Immature natural killer cell (primary cell): ENCODE measurements around the gene CARD19. TPM values are rescaled to one million over a fixed set of nuclear protein-coding genes. Genes with fewer than 3 reads are reported as not detected.

ENCODE experiments used
- DNase-seq, 3 donors: peaks; one replicate each; pipeline ENCODE4 v3.0.0; 2022; ENCODE audit warnings: mixed read lengths in 1 of 3
- H3K27ac Mint-ChIP-seq, 6 donors: one replicate each; pipeline ENCODE4 v1.8.0; 2020; ENCODE audit warnings: mixed read lengths in 6 of 6, mild to moderate bottlenecking in 5 of 6, inconsistent platforms in 4 of 6, moderate library complexity in 3 of 6
- H3K27me3 Mint-ChIP-seq, 3 donors: one replicate each; pipeline ENCODE4 v1.8.0; 2020 to 2021; ENCODE audit warnings: low read depth in 3 of 3, mild to moderate bottlenecking in 3 of 3, mixed read lengths in 3 of 3, moderate library complexity in 3 of 3, inconsistent platforms in 1 of 3
- H3K36me3 Mint-ChIP-seq, 3 donors: one replicate each; pipeline ENCODE4 v1.8.0; 2020; ENCODE audit warnings: mixed read lengths in 3 of 3, inconsistent platforms in 2 of 3, mild to moderate bottlenecking in 2 of 3
- H3K4me1 Mint-ChIP-seq, 2 donors: one replicate each; pipeline ENCODE4 v1.8.0; 2020; ENCODE audit warnings: inconsistent platforms in 2 of 2, mild to moderate bottlenecking in 2 of 2, mixed read lengths in 2 of 2, moderate library complexity in 1 of 2
- H3K4me3 Mint-ChIP-seq, 5 donors: one replicate each; pipeline ENCODE4 v1.8.0; 2020; ENCODE audit warnings: mild to moderate bottlenecking in 5 of 5, mixed read lengths in 5 of 5, inconsistent platforms in 3 of 5, moderate library complexity in 3 of 5
- H3K9me3 Mint-ChIP-seq, 6 donors: one replicate each; pipeline ENCODE4 v1.8.0; 2020; ENCODE audit warnings: mild to moderate bottlenecking in 6 of 6, mixed read lengths in 6 of 6, inconsistent platforms in 4 of 6, moderate library complexity in 3 of 6
- polyA plus RNA-seq, 3 donors: library from polyadenylated mRNA; unstranded; fragments of 300-500 nt; fragmentation: Illumina TruSeq; gene quantifications; one replicate each; pipeline ENCODE4 v1.2.3, GENCODE V29; 2021

Gene CARD19
- 100 to 1,000 TPM in 1 of 3 donors, 10 to 100 TPM in 2; 55.1 to 105 (median 78.8) TPM for polyA plus RNA-seq

GRCh38 chr9:93096131-93096802, at the start of gene CARD19:
CARD19 (plus strand) TSS chr9:93096217; CDS start chr9:93096346, 129 bp downstream.
- Mint-ChIP-seq H3K36me3 (no peaks in the 10 kb centered on the region), H3K27me3 (peaks cover 2 to 14% (median 2%) of the 10 kb centered on the region in 3 donors), H3K4me3 (peak within 1 kb of the TSS; percentile 80 to 89 (median 88)), H3K9me3 (no peaks in the 10 kb centered on the region), H3K4me1 (peaks cover 59 to 66% of the 10 kb centered on the region in 2 donors), H3K27ac (peak within 1 kb of the TSS; percentile 72 to 98 (median 92))
- peak in 1 of 3 donors; percentile 54 for DNase-seq

GRCh38 chr9:93048566-93049448, 47.2 kb upstream of the CARD19 start:
- no peak overlapping the region for H3K4me3 Mint-ChIP-seq
- no peaks in the 10 kb centered on the region for H3K36me3 Mint-ChIP-seq
- no peak overlapping the region for H3K27ac Mint-ChIP-seq
- DNase-seq, result no peak
- no peaks in the 10 kb centered on the region for H3K9me3 Mint-ChIP-seq
- peaks cover 2 to 16% (median 13%) of the 10 kb centered on the region in 3 donors for H3K27me3 Mint-ChIP-seq
- H3K4me1 Mint-ChIP-seq, result peaks cover 7 to 16% of the 10 kb centered on the region in 2 donors

GRCh38 chr9:93049491-93049890, 46.5 kb upstream of the CARD19 start:
- no peak overlapping the region for H3K4me3 Mint-ChIP-seq
- peaks cover 9 to 21% of the 10 kb centered on the region in 2 donors for H3K4me1 Mint-ChIP-seq
- H3K27ac Mint-ChIP-seq, result no peak overlapping the region

GRCh38 chr9:93050231-93050630, 45.8 kb upstream of the CARD19 start:
- no peak overlapping the region for H3K27ac Mint-ChIP-seq
- H3K36me3 Mint-ChIP-seq, result no peaks in the 10 kb centered on the region
- H3K4me1 Mint-ChIP-seq, result peaks cover 9 to 21% of the 10 kb centered on the region in 2 donors

More at GRCh38 chr9:93049491-93049890, 46.5 kb upstream of the CARD19 start:
- Mint-ChIP-seq H3K27me3 (peaks cover 2 to 14% (median 13%) of the 10 kb centered on the region in 3 donors), H3K36me3 (no peaks in the 10 kb centered on the region), H3K9me3 (no peaks in the 10 kb centered on the region)
- DNase-seq, result no peak

GRCh38 chr9:93051680-93052089, 44.3 kb upstream of the CARD19 start:
- Mint-ChIP-seq H3K4me3 (no peak overlapping the region), H3K4me1 (peaks cover 9 to 28% of the 10 kb centered on the region in 2 donors), H3K27me3 (peaks cover 5 to 10% (median 5%) of the 10 kb centered on the region in 3 donors), H3K36me3 (no peaks in the 10 kb centered on the region), H3K9me3 (no peaks in the 10 kb centered on the region), H3K27ac (no peak overlapping the region)
- DNase-seq, result no peak

More at GRCh38 chr9:93050231-93050630, 45.8 kb upstream of the CARD19 start:
- Mint-ChIP-seq H3K9me3 (no peaks in the 10 kb centered on the region), H3K4me3 (no peak overlapping the region), H3K27me3 (peaks cover 3 to 14% (median 8%) of the 10 kb centered on the region in 3 donors)
- no peak for DNase-seq

- H3K4me3 Mint-ChIP-seq, result no peak overlapping the region
- peaks cover 3 to 12% (median 5%) of the 10 kb centered on the region in 3 donors for H3K27me3 Mint-ChIP-seq
- peaks cover 17 to 38% of the 10 kb centered on the region in 2 donors for H3K4me1 Mint-ChIP-seq
- no peak overlapping the region for H3K27ac Mint-ChIP-seq
- H3K36me3 Mint-ChIP-seq, result no peaks in the 10 kb centered on the region
- DNase-seq, result no peak
- H3K9me3 Mint-ChIP-seq, result no peaks in the 10 kb centered on the region
Observed at GRCh38 chr9:93052791-93053540, 43.1 kb upstream of the CARD19 start.

- Mint-ChIP-seq H3K4me3 (no peak overlapping the region), H3K4me1 (peaks cover 21 to 36% of the 10 kb centered on the region in 2 donors), H3K27me3 (peaks cover 3 to 10% (median 5%) of the 10 kb centered on the region in 3 donors), H3K36me3 (no peaks in the 10 kb centered on the region), H3K9me3 (no peaks in the 10 kb centered on the region), H3K27ac (no peak overlapping the region)
- DNase-seq, result no peak
Observed at GRCh38 chr9:93053781-93054331, 42.2 kb upstream of the CARD19 start.

GRCh38 chr9:93054758-93055704, 41.0 kb upstream of the CARD19 start:
- Mint-ChIP-seq H3K4me3 (no peak overlapping the region), H3K36me3 (no peaks in the 10 kb centered on the region), H3K27ac (peak overlapping the region in 2 of 6 donors; percentile 45 to 48), H3K9me3 (no peaks in the 10 kb centered on the region), H3K27me3 (peaks cover 5 to 18% (median 5%) of the 10 kb centered on the region in 3 donors), H3K4me1 (peaks cover 30 to 44% of the 10 kb centered on the region in 2 donors)
- no peak for DNase-seq

- no peak for DNase-seq
- Mint-ChIP-seq H3K27ac (peak overlapping the region in 1 of 6 donors; percentile 75), H3K4me1 (peaks cover 51 to 66% of the 10 kb centered on the region in 2 donors), H3K36me3 (no peaks in the 10 kb centered on the region), H3K4me3 (peak overlapping the region; percentile 14 to 77 (median 44)), H3K27me3 (peaks cover 18 to 19% (median 18%) of the 10 kb centered on the region in 3 donors), H3K9me3 (no peaks in the 10 kb centered on the region)
Observed at GRCh38 chr9:93057042-93057702, 38.8 kb upstream of the CARD19 start.

GRCh38 chr9:93057703-93058354, 38.2 kb upstream of the CARD19 start:
- peak overlapping the region; percentile 59 to 82 (median 69) for H3K4me3 Mint-ChIP-seq
- DNase-seq, result no peak

GRCh38 chr9:93058355-93059010, 37.5 kb upstream of the CARD19 start, which contains the start of gene SUSD3:
SUSD3 (plus strand) TSS chr9:93058701; CDS start chr9:93058743, 42 bp downstream.
- H3K9me3 Mint-ChIP-seq, result no peaks in the 10 kb centered on the region
- H3K4me3 Mint-ChIP-seq, result peak within 1 kb of the TSS; percentile 82 to 91 (median 86)
- H3K4me1 Mint-ChIP-seq, result peaks cover 55 to 66% of the 10 kb centered on the region in 2 donors
- H3K27ac Mint-ChIP-seq, result peak within 1 kb of the TSS; percentile 39 to 91 (median 78)
- H3K27me3 Mint-ChIP-seq, result peaks cover 18 to 22% (median 19%) of the 10 kb centered on the region in 3 donors
- peak; percentile 47 to 61 (median 55) for DNase-seq
- no peaks in the 10 kb centered on the region for H3K36me3 Mint-ChIP-seq

More at GRCh38 chr9:93057703-93058354, 38.2 kb upstream of the CARD19 start:
- Mint-ChIP-seq H3K27ac (peak overlapping the region in 4 of 6 donors; percentile 67 to 84 (median 73)), H3K27me3 (peaks cover 18 to 22% (median 19%) of the 10 kb centered on the region in 3 donors), H3K9me3 (no peaks in the 10 kb centered on the region), H3K36me3 (no peaks in the 10 kb centered on the region), H3K4me1 (peaks cover 56 to 71% of the 10 kb centered on the region in 2 donors)
